A549 (cell line): ENCODE measurements around the gene PLPP4. TPM values are rescaled to one million over a fixed set of nuclear protein-coding genes. Genes with fewer than 3 reads are reported as not detected.

Experiments used
- ATAC-seq, 2 experiments: fragments of 200-7000 bp in 1 of 2; fragments of >200 bp in 1 of 2; cut with Nextera tagmentation in 1 of 2; cut with Tn5 transposase in 1 of 2; 3 replicates each; pipeline versions ENCODE4 v1.8.0 to v1.9.1; 2018 to 2020; ENCODE audit warnings: mild to moderate bottlenecking in 1 of 2, moderate library complexity in 1 of 2
- CTCF ChIA-PET: fragments of 300-600 bp; sonication (Branson Sonifier 250); formaldehyde crosslinking; extraction: SDS; loops from one replicate; lab custom pipeline; 2021; ENCODE audit warnings: antibody characterized with exemption, inconsistent platforms; lab: Yijun Ruan, JAX
- POLR2A ChIA-PET: fragments of 350-600 bp; formaldehyde crosslinking; extraction: SDS; loops from one replicate; lab custom pipeline; 2021; ENCODE audit warnings: antibody characterized with exemption, inconsistent platforms; lab: Yijun Ruan, JAX
- DNase-seq, 2 experiments: peaks; one replicate each; pipeline versions ENCODE4 v3.0.0 to v3.0.0-alpha.2; 2011 to 2016; ENCODE audit warnings: low read depth in 1 of 2, low spot score in 1 of 2
- FAIRE-seq: peaks from 2 replicates; lab custom pipeline; 2011; peaks lifted over from hg19 to GRCh38; lab: Jason Lieb, UNC
- H3K27ac ChIP-seq, 2 experiments: fragments of >200 bp; sonication (Bioruptor Twin); formaldehyde crosslinking; 3 replicates each; pipeline ENCODE4 v1.5.1; 2016 to 2017
- H3K4me1 ChIP-seq: fragments of >200 bp; sonication (Bioruptor Twin); formaldehyde crosslinking; 3 replicates; pipeline ENCODE4 v1.6.1; 2016
- H3K4me2 ChIP-seq: fragments of >200 bp; sonication (Bioruptor Twin); formaldehyde crosslinking; 3 replicates; pipeline ENCODE4 v1.6.1; 2016
- H3K4me3 ChIP-seq: fragments of >200 bp; sonication (Bioruptor Twin); formaldehyde crosslinking; 3 replicates; pipeline ENCODE4 v1.5.1; 2016
- H3K9me3 ChIP-seq: fragments of >200 bp; sonication (Bioruptor Twin); formaldehyde crosslinking; 3 replicates; pipeline ENCODE4 v1.6.1; 2016
- CBX2 ChIP-seq: fragments of 200-600 bp; sonication (generic); IDR thresholded peaks from 2 replicates; pipeline ENCODE4 v1.6.1; 2016; ENCODE audit warnings: low read depth, mild to moderate bottlenecking, borderline replicate concordance
- CBX8 ChIP-seq: fragments of 200-600 bp; sonication (generic); IDR thresholded peaks from 2 replicates; pipeline ENCODE4 v1.6.1; 2016
- CHD2 ChIP-seq: fragments of 150-350 bp; IDR thresholded peaks from 2 replicates; pipeline ENCODE4 v1.6.1; 2014; ENCODE audit warnings: low read length; ENCODE audit not compliant: partially characterized antibody
- EHF ChIP-seq: fragments of 250-450 bp; sonication (Bioruptor Pico); IDR thresholded peaks from 2 replicates; pipeline ENCODE4 v1.5.0; 2020; ENCODE audit warnings: mild to moderate bottlenecking
- EHMT2 ChIP-seq: fragments of 200-600 bp; sonication (generic); IDR thresholded peaks from 2 replicates; pipeline ENCODE4 v1.6.1; 2016; ENCODE audit warnings: antibody characterized with exemption, low read depth, mild to moderate bottlenecking, moderate library complexity
- ELK1 ChIP-seq: fragments of 150-350 bp; IDR thresholded peaks from 2 replicates; pipeline ENCODE4 v1.6.1; 2014; ENCODE audit warnings: low read depth, mild to moderate bottlenecking, low read length
- FOSB ChIP-seq: fragments of 250-450 bp; sonication (Bioruptor Pico); IDR thresholded peaks from 2 replicates; pipeline ENCODE4 v1.5.0; 2020; ENCODE audit warnings: mild to moderate bottlenecking, moderate library complexity
- FOSL2 ChIP-seq, 2 experiments: fragments of 450-650 bp in 1 of 2; fragments of >200 bp in 1 of 2; sonication (Bioruptor Twin) in 1 of 2; formaldehyde crosslinking; IDR thresholded peaks; 2 replicates each; pipeline versions ENCODE4 v1.5.0 to v1.6.1; 2016 to 2020; ENCODE audit warnings: mild to moderate bottlenecking in 1 of 2, moderate library complexity in 1 of 2
- HDAC2 ChIP-seq: fragments of 200-600 bp; sonication (generic); IDR thresholded peaks from 2 replicates; pipeline ENCODE4 v1.6.1; 2016
- HES2 ChIP-seq: fragments of >200 bp; sonication (Bioruptor Twin); formaldehyde crosslinking; IDR thresholded peaks from 2 replicates; pipeline ENCODE4 v1.6.1; 2016
- HEYL ChIP-seq: fragments of 250-450 bp; sonication (Bioruptor Pico); IDR thresholded peaks from 2 replicates; pipeline ENCODE4 v1.8.0; 2021; ENCODE audit warnings: mild to moderate bottlenecking, moderate library complexity
- HOXA7 ChIP-seq: fragments of 250-450 bp; sonication (Bioruptor Pico); IDR thresholded peaks from 2 replicates; pipeline ENCODE4 v1.5.0; 2020; ENCODE audit warnings: mild to moderate bottlenecking, moderate library complexity
- HOXB13 ChIP-seq: fragments of 250-450 bp; sonication (Bioruptor Pico); IDR thresholded peaks from 2 replicates; pipeline ENCODE4 v1.5.0; 2020; ENCODE audit warnings: low read depth, mild to moderate bottlenecking, moderate library complexity
- JUNB ChIP-seq: fragments of >200 bp; sonication (Bioruptor Twin); formaldehyde crosslinking; IDR thresholded peaks from 2 replicates; pipeline ENCODE4 v1.6.1; 2016
- KDM5A ChIP-seq: fragments of 200-600 bp; sonication (generic); IDR thresholded peaks from 2 replicates; pipeline ENCODE4 v1.6.1; 2016; ENCODE audit warnings: antibody characterized with exemption, mild to moderate bottlenecking
- MAX ChIP-seq: IDR thresholded peaks from 2 replicates; pipeline ENCODE4 v1.6.1; 2012
- MAZ ChIP-seq: fragments of 150-350 bp; IDR thresholded peaks from 2 replicates; pipeline ENCODE4 v1.6.1; 2014; ENCODE audit warnings: antibody characterized with exemption, low read depth, low read length, borderline replicate concordance
- MYC ChIP-seq: IDR thresholded peaks from 2 replicates; pipeline ENCODE4 v1.6.1; 2012; ENCODE audit warnings: mild to moderate bottlenecking, inconsistent platforms, low read length, improper control_type of control experiment, borderline replicate concordance
- NR3C1 ChIP-seq: fragments of >200 bp; sonication (Bioruptor Twin); formaldehyde crosslinking; IDR thresholded peaks from 3 replicates; pipeline ENCODE4 v1.6.1; 2017
- POLR2AphosphoS2 ChIP-seq: conservative IDR thresholded peaks from 2 replicates; pipeline ENCODE4 v1.6.1; 2012; ENCODE audit warnings: low read length, improper control_type of control experiment, inconsistent platforms
- SMC3 ChIP-seq: fragments of >200 bp; sonication (Bioruptor Twin); formaldehyde crosslinking; IDR thresholded peaks from 3 replicates; pipeline ENCODE4 v1.6.1; 2018; ENCODE audit warnings: inconsistent platforms
- ZNF302 ChIP-seq: fragments of 250-450 bp; sonication (Bioruptor Pico); IDR thresholded peaks from 2 replicates; pipeline ENCODE4 v1.9.0; 2021; ENCODE audit warnings: inconsistent platforms, mild to moderate bottlenecking, moderate library complexity
- ZSCAN20 ChIP-seq: fragments of 250-450 bp; sonication (Bioruptor Pico); IDR thresholded peaks from 2 replicates; pipeline ENCODE4 v1.8.0; 2022; ENCODE audit warnings: mild to moderate bottlenecking, moderate library complexity
- WGBS: methylation state at CpG from one replicate; pipeline ENCODE4 v1.1.6; 2017; ENCODE audit errors: missing lambda C conversion rate; 5-methylcytosine and 5-hydroxymethylcytosine counted together
- polyA plus RNA-seq, 4 experiments: library from polyadenylated mRNA; depleted of rRNA in 3 of 4; stranded (reverse); fragments of >200 nt; fragmentation: RNase III in 1 of 4; extraction: RNeasy Plus Mini Kit Qiagen cat#74134 plus additional on column Dnase treatment in 1 of 4; gene quantifications; 2 replicates in 3 of 4; 3 replicates in 1 of 4; pipeline ENCODE4 v1.2.3, GENCODE V29; 2011 to 2017
- TF ChIP-seq, protein P1 (sequence below): fragments of >200 bp; sonication (Bioruptor Twin); formaldehyde crosslinking; IDR thresholded peaks from 3 replicates; pipeline ENCODE4 v1.6.1; 2016

The PLPP4 gene
- polyA plus RNA-seq, 2 of the 4 experiments (the other 2 are of a cell fraction), result not detected

GRCh38 chr10:120420421-120420820, 36.6 kb upstream of the PLPP4 start:
- ChIA-PET CTCF (interaction anchor here (0.9 kb wide), 1 partner anchor 315 kb away, joined by 3 read pairs; no protein-coding TSS in a partner anchor), POLR2A (no interaction called here)
- no peak for DNase-seq
- Histone ChIP-seq H3K4me3 (no peak overlapping the region), H3K4me1 (no peaks in the 10 kb centered on the region), H3K27ac (no peak overlapping the region), H3K4me2 (no peak overlapping the region), H3K9me3 (no peaks in the 10 kb centered on the region)
- FAIRE-seq, result no peak
- TF ChIP-seq HOXA7 (CRISPR knock-in tag) (no peak), HDAC2 (no peak), CBX8 (no peak), MYC (no peak), EHMT2 (no peak), NR3C1 (no peak), CHD2 (no peak)
- TF ChIP-seq, protein P1, sequence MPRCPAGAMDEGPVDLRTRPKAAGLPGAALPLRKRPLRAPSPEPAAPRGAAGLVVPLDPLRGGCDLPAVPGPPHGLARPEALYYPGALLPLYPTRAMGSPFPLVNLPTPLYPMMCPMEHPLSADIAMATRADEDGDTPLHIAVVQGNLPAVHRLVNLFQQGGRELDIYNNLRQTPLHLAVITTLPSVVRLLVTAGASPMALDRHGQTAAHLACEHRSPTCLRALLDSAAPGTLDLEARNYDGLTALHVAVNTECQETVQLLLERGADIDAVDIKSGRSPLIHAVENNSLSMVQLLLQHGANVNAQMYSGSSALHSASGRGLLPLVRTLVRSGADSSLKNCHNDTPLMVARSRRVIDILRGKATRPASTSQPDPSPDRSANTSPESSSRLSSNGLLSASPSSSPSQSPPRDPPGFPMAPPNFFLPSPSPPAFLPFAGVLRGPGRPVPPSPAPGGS, result no peak
- WGBS, result 7% methylated on average over 5 of the region's 5 CpGs
- ATAC-seq, result no peak

GRCh38 chr10:120421250-120421649, 35.8 kb upstream of the PLPP4 start:
- H3K4me3 ChIP-seq, result no peak overlapping the region
- DNase-seq (no peak), FAIRE-seq (no peak)
- ChIA-PET CTCF (interaction anchor here (0.9 kb wide), 1 partner anchor 315 kb away, joined by 3 read pairs; no protein-coding TSS in a partner anchor), POLR2A (no interaction called here)
- H3K4me2 ChIP-seq, result no peak overlapping the region
- no peaks in the 10 kb centered on the region for H3K4me1 ChIP-seq
- TF ChIP-seq SMC3 (no peak), HOXB13 (CRISPR knock-in tag) (no peak), FOSL2 (IDR thresholded peaks at IDR 0.05) (no peak), FOSL2 (CRISPR knock-in tag; IDR thresholded peaks at IDR 0.05) (no peak), POLR2AphosphoS2 (no peak), ZNF302 (CRISPR knock-in tag) (no peak), KDM5A (no peak), CBX2 (no peak), ELK1 (no peak), CBX8 (no peak), FOSB (CRISPR knock-in tag) (no peak), MYC (no peak), EHF (CRISPR knock-in tag) (no peak), ZSCAN20 (CRISPR knock-in tag) (no peak), MAX (no peak), MAZ (no peak), JUNB (no peak), HEYL (CRISPR knock-in tag) (no peak), HES2 (no peak)
- TF ChIP-seq, all 56 proteins: peak for 0
- Histone ChIP-seq H3K27ac (no peak overlapping the region), H3K9me3 (no peaks in the 10 kb centered on the region)
- no peak for ATAC-seq
- WGBS, result 0% methylated on average over 2 of the region's 2 CpGs
